Parathyroid adenoma (tissue), 2 donors: ENCODE measurements around the gene PPIL6.

Source experiments
- H2AFZ ChIP-seq: fragments of 300-600 bp; sonication (generic); one replicate; pipeline ENCODE4 v1.7.0; 2017; ENCODE audit warnings: antibody characterized with exemption, mild to moderate bottlenecking
- H3K27ac ChIP-seq: fragments of 300-600 bp; sonication (generic); one replicate; pipeline ENCODE4 v1.7.0; 2017
- H3K27me3 ChIP-seq: fragments of 300-600 bp; sonication (generic); one replicate; pipeline ENCODE4 v1.7.0; 2017; ENCODE audit warnings: low read length; ENCODE audit not compliant: control insufficient read depth, insufficient read depth
- H3K36me3 ChIP-seq: fragments of 300-600 bp; sonication (generic); one replicate; pipeline ENCODE4 v1.7.0; 2017; ENCODE audit warnings: low read length; ENCODE audit not compliant: control insufficient read depth, insufficient read depth
- H3K4me1 ChIP-seq: fragments of 300-600 bp; sonication (generic); one replicate; pipeline ENCODE4 v1.7.0; 2017; ENCODE audit warnings: control low read depth
- H3K4me2 ChIP-seq: fragments of 300-600 bp; sonication (generic); one replicate; pipeline ENCODE4 v1.7.0; 2017; ENCODE audit warnings: low read length
- H3K4me3 ChIP-seq: fragments of 300-600 bp; sonication (generic); one replicate; pipeline ENCODE4 v1.7.0; 2017; ENCODE audit warnings: low read depth, low read length
- H3K79me2 ChIP-seq: fragments of 300-600 bp; sonication (generic); one replicate; pipeline ENCODE4 v1.7.0; 2017; ENCODE audit warnings: control low read depth
- H3K9ac ChIP-seq: fragments of 300-600 bp; sonication (generic); one replicate; pipeline ENCODE4 v1.7.0; 2017; ENCODE audit warnings: mild to moderate bottlenecking
- H3K9me3 ChIP-seq: fragments of 300-600 bp; sonication (generic); one replicate; pipeline ENCODE4 v1.7.0; 2017; ENCODE audit warnings: low read length; ENCODE audit not compliant: control insufficient read depth
- TF ChIP-seq, protein P1 (sequence below): fragments of 300-600 bp; sonication (generic); IDR thresholded peaks from one replicate; pipeline ENCODE4 v1.7.0; 2017; ENCODE audit warnings: antibody characterized with exemption, mild to moderate bottlenecking
- donor health status: primary hyperparathyroidism.

The PPIL6 gene

GRCh38 chr6:109382576-109383437 is 57.6 kb downstream of the PPIL6 start:
- TF ChIP-seq, protein P1, sequence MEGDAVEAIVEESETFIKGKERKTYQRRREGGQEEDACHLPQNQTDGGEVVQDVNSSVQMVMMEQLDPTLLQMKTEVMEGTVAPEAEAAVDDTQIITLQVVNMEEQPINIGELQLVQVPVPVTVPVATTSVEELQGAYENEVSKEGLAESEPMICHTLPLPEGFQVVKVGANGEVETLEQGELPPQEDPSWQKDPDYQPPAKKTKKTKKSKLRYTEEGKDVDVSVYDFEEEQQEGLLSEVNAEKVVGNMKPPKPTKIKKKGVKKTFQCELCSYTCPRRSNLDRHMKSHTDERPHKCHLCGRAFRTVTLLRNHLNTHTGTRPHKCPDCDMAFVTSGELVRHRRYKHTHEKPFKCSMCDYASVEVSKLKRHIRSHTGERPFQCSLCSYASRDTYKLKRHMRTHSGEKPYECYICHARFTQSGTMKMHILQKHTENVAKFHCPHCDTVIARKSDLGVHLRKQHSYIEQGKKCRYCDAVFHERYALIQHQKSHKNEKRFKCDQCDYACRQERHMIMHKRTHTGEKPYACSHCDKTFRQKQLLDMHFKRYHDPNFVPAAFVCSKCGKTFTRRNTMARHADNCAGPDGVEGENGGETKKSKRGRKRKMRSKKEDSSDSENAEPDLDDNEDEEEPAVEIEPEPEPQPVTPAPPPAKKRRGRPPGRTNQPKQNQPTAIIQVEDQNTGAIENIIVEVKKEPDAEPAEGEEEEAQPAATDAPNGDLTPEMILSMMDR: peak; percentile 71
- H3K79me2 ChIP-seq: peaks cover 24% of the 10 kb centered on the region
- H2AFZ ChIP-seq: peak overlapping the region; percentile 93
- H3K36me3 ChIP-seq: no peaks in the 10 kb centered on the region
- H3K4me2 ChIP-seq: peak overlapping the region; percentile 90
- no peaks in the 10 kb centered on the region for H3K9me3 ChIP-seq
- peak overlapping the region; percentile 99 for H3K27ac ChIP-seq
- peak overlapping the region; percentile 95 for H3K9ac ChIP-seq
- H3K4me3 ChIP-seq: peak overlapping the region; percentile 89
- peaks cover 26% of the 10 kb centered on the region for H3K4me1 ChIP-seq
- no peaks in the 10 kb centered on the region for H3K27me3 ChIP-seq

DNA sequence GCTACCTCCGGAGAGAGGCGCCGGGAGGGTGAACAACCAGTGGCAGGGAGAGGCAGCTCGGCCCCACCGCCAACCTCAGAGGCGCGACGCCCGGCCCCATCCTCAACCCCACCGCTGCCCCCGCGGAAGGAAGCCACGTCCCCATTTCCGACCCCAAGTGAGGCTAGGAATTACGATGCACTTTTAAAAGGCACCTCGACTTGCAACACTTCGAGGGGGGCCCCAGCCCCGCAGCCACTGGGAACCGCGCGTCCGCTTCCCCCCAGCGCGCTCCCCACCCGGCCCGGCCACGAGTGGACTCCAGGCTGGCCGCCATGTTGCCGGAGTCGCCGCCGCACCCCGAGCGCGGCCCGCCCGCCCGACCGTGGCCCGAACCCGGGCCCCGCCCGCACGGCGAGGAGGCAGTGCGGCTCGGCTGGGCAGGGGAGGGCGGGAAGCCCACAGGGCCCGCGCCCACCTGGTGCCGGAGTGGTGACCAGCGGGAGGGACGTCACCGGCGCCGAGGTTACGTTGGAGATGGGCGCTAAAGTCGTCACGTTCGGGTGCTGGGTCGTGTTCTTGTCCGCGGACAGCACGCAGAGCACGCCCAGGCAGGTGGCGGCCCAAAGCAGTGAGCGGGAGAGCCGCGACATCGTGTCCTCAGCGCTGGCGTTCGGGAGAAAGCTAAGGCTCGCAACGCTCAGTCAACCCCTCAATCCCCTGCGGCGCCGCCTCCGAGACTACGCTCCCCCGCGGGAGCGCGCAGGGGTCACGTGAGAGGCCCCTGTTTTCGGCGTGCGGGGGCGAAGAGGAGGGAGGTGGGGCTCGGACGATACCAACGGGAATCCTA is 58.5 kb downstream of the PPIL6 start, which contains the start of gene CD164:
CD164 (minus strand) TSS at position 721 of the 829 bp plus-strand sequence; CDS start at position 632, 89 bp downstream.
- Histone ChIP-seq H3K9ac (peak within 1 kb of the TSS; percentile 95), H2AFZ (peak within 1 kb of the TSS; percentile 93), H3K27ac (peak within 1 kb of the TSS; percentile 99), H3K9me3 (no peaks in the 10 kb centered on the region), H3K4me3 (peak within 1 kb of the TSS; percentile 89), H3K4me2 (peak within 1 kb of the TSS; percentile 90), H3K36me3 (no peaks in the 10 kb centered on the region), H3K4me1 (peaks cover 26% of the 10 kb centered on the region), H3K27me3 (no peaks in the 10 kb centered on the region), H3K79me2 (peaks cover 31% of the 10 kb centered on the region)
- TF ChIP-seq, protein P1: no peak

DNA sequence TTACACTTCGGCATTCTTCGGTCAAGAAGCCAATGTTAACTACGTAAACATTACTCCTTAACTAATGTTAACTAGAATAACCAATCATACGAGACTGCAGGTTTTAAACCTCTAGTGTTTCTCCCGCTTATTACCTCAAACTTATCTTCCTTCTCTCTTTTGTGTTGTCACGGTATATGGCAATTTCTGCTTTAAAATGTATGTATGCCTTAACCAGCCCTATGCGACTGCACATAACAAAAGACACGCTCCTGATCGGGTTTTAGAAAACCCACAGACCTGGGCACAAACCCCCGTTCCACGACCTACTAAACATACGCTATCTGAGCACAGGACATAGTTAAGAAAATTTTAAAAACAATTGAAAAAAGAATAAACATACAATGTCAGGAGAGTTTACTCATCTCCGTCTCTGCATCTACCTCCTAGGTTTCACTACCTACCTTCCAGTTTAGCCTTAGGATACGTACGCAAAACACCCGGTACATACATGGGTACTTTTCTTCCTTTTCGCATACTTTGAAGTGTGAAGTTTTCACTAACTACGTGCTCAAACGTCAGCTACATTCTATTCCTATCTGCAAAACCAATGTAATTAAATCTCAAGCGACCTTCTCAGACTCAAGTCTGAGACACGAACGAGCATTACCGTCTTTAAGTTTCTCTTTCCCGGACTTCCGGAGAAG is 59.2 kb downstream of the PPIL6 start:
- Histone ChIP-seq H3K36me3 (no peaks in the 10 kb centered on the region), H3K4me3 (peak overlapping the region; percentile 89), H3K4me1 (peaks cover 26% of the 10 kb centered on the region), H2AFZ (peak overlapping the region; percentile 93), H3K79me2 (peaks cover 36% of the 10 kb centered on the region), H3K9me3 (no peaks in the 10 kb centered on the region), H3K9ac (peak overlapping the region; percentile 95), H3K27ac (peak overlapping the region; percentile 99), H3K4me2 (peak overlapping the region; percentile 90), H3K27me3 (no peaks in the 10 kb centered on the region)
- TF ChIP-seq, protein P1: no peak

DNA sequence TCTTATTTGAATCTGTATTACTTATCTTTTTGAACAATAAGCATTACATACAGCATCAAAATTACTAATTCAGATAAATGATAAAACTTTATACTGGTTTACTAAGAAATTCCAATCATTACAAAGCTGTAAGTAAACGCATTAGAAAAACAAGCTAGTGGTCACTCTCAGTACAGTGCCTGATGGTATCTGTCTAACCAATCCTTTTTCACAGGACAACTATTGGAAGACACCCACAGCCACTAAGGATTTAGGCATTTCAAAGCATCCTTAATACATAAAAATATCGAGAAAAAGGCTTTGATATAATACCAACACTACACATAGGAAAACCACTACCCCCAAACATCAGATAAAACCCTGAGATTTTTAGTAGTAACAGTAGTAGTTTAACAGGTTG is 60.7 kb downstream of the PPIL6 start:
- no peaks in the 10 kb centered on the region for H3K36me3 ChIP-seq
- H3K4me3 ChIP-seq: peak overlapping the region; percentile 89
- TF ChIP-seq, protein P1: no peak
- no peak overlapping the region for H2AFZ ChIP-seq
- no peaks in the 10 kb centered on the region for H3K9me3 ChIP-seq
- peak overlapping the region; percentile 90 for H3K4me2 ChIP-seq
- H3K27me3 ChIP-seq: no peaks in the 10 kb centered on the region
- peaks cover 18% of the 10 kb centered on the region for H3K4me1 ChIP-seq
- H3K79me2 ChIP-seq: peaks cover 48% of the 10 kb centered on the region
- no peak overlapping the region for H3K9ac ChIP-seq
- H3K27ac ChIP-seq: no peak overlapping the region
